Caco-2 (cell line): Measurements from ENCODE around the gene ETFB. TPM values are rescaled to one million over a fixed set of nuclear protein-coding genes. Genes with fewer than 3 reads are reported as not detected.

Source experiments
- BruUV-seq: library from RNA; stranded (reverse); fragments of 400-500 nt; replicated peaks from 2 replicates; lab custom pipeline; 2021; lab: Mats Ljungman, UMichigan
- CTCF ChIA-PET: fragments of 300-600 bp; sonication (Branson Sonifier 250); formaldehyde crosslinking; loops from one replicate; lab custom pipeline; 2022; ENCODE audit warnings: antibody characterized with exemption; lab: Charles Lee
- POLR2A ChIA-PET: fragments of 300-600 bp; sonication (Branson Sonifier 250); formaldehyde crosslinking; loops from one replicate; lab custom pipeline; 2022; ENCODE audit warnings: antibody characterized with exemption; lab: Charles Lee
- DNase-seq, 2 experiments: peaks; one replicate each; pipeline versions ENCODE4 v3.0.0 to v3.0.0-alpha.2; 2020 to 2022
- H3K27me3 ChIP-seq: replicated peaks from 2 replicates; pipeline ENCODE4 v1.6.0; 2011; ENCODE audit warnings: low read length; ENCODE audit not compliant: control insufficient read depth, insufficient read depth
- H3K36me3 ChIP-seq: 2 replicates; pipeline ENCODE4 v1.5.1; 2011; ENCODE audit warnings: low read length; ENCODE audit not compliant: control insufficient read depth, insufficient read depth
- H3K4me1 ChIP-seq: fragments of 250-450 bp; sonication (Bioruptor Pico); 2 replicates; pipeline ENCODE4 v1.5.1; 2020; ENCODE audit warnings: mild to moderate bottlenecking
- H3K4me3 ChIP-seq: 2 replicates; pipeline ENCODE4 v1.5.1; 2011; ENCODE audit warnings: low read depth, mild to moderate bottlenecking, control low read depth, low read length
- H3K9me3 ChIP-seq: fragments of 250-450 bp; sonication (Bioruptor Pico); 2 replicates; pipeline ENCODE4 v1.5.1; 2020; ENCODE audit warnings: mild to moderate bottlenecking, moderate library complexity
- H3K27ac Mint-ChIP-seq: one replicate; pipeline ENCODE4 v1.8.0; 2022; ENCODE audit warnings: mixed read lengths; ENCODE audit not compliant: unreplicated experiment
- H3K27me3 Mint-ChIP-seq: one replicate; pipeline ENCODE4 v1.8.0; 2022; ENCODE audit warnings: mixed read lengths; ENCODE audit not compliant: insufficient read depth, unreplicated experiment
- H3K36me3 Mint-ChIP-seq: one replicate; pipeline ENCODE4 v1.8.0; 2022; ENCODE audit warnings: mild to moderate bottlenecking, mixed read lengths; ENCODE audit not compliant: insufficient read depth, unreplicated experiment
- H3K4me1 Mint-ChIP-seq: one replicate; pipeline ENCODE4 v1.8.0; 2022; ENCODE audit warnings: low read depth, mixed read lengths; ENCODE audit not compliant: unreplicated experiment
- H3K4me3 Mint-ChIP-seq: one replicate; pipeline ENCODE4 v1.8.0; 2022; ENCODE audit warnings: mild to moderate bottlenecking, moderate library complexity, mixed read lengths; ENCODE audit not compliant: unreplicated experiment
- H3K9me3 Mint-ChIP-seq: one replicate; pipeline ENCODE4 v1.8.0; 2022; ENCODE audit warnings: mixed read lengths; ENCODE audit not compliant: unreplicated experiment
- CTCF ChIP-seq, 2 experiments: fragments of 200-600 bp in 1 of 2; IDR thresholded peaks; 1 replicate in 1 of 2; 2 replicates in 1 of 2; pipeline versions ENCODE4 v1.5.1 to v1.8.0; 2011 to 2022; ENCODE audit warnings: antibody characterized with exemption in 1 of 2, control low read depth in 1 of 2, inconsistent platforms in 1 of 2, low read depth in 1 of 2, low read length in 1 of 2, mild to moderate bottlenecking in 1 of 2, moderate library complexity in 1 of 2; ENCODE audit not compliant: insufficient read depth in 1 of 2, severe bottlenecking in 1 of 2, unreplicated experiment in 1 of 2
- intact Hi-C: fragments of 100-400 bp; cut with micrococcal nuclease; formaldehyde crosslinking; loops from one replicate; pipeline ENCODE4 v1.10.0; 2022; ENCODE audit not compliant: unreplicated experiment
- total RNA-seq: library from RNA; stranded (reverse); gene quantifications from 2 replicates; pipeline ENCODE4 v1.2.3, GENCODE V29; 2022

Gene ETFB
- total RNA-seq, 1 experiment from 2014 or later, result 228 TPM

DNA sequence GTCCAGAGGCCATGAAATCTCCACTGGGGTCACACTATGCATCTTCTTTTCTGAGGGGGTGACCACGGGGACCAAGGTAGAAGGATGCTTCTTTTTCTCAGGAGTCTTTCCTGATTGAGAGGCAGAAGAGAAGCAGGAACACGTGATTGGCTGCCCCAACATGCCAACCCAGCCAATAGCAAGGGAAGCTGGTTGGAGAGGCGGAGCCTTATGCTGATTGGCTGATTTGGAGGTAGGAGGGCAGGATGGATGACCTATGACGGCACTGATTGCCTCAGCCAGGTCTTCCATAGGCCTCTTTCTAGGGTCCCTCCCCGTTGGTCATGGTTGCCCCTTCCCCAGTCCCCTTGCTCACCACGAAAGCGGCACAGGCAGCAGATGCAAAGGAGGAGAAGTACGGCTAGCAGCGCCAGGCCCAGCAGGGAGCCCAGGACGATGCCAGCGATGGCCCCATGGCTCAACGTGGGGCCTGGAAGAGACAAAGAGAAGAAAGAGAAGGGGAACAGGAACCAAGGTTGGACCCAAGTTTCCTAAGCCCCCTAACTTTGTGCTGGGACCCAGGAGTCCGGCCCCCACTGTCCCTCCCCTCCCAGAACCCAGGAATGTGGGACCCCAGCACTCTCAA lies 32.2 kb downstream of the ETFB start:
- intact Hi-C loops, result no loop called here
- Mint-ChIP-seq H3K9me3 (no peaks in the 10 kb centered on the region), H3K27me3 (no peaks in the 10 kb centered on the region), H3K36me3 (peaks cover 2% of the 10 kb centered on the region), H3K4me1 (no peaks in the 10 kb centered on the region), H3K27ac (no peak overlapping the region), H3K4me3 (no peak overlapping the region)
- Histone ChIP-seq H3K36me3 (no peaks in the 10 kb centered on the region), H3K9me3 (no peaks in the 10 kb centered on the region), H3K27me3 (no peaks in the 10 kb centered on the region), H3K4me3 (no peak overlapping the region), H3K4me1 (no peaks in the 10 kb centered on the region)
- no peak for TF ChIP-seq CTCF (IDR thresholded peaks at IDR 0.05; ENCODE audit: insufficient read depth in 1 of 2, low read depth in 1 of 2, low read length in 1 of 2, severe bottlenecking in 1 of 2, unreplicated experiment in 1 of 2)
- ChIA-PET CTCF (no interaction called here), POLR2A (interaction anchor here (0.7 kb wide), 1 partner anchor 80 kb away, joined by 3 read pairs; no protein-coding TSS in a partner anchor)
- DNase-seq, result no peak
- no TSS peak for BruUV-seq

GRCh38 chr19:51331716-51332115 lies 34.5 kb downstream of the ETFB start:
- Mint-ChIP-seq H3K27me3 (no peaks in the 10 kb centered on the region), H3K4me1 (no peaks in the 10 kb centered on the region), H3K4me3 (no peak overlapping the region), H3K9me3 (no peaks in the 10 kb centered on the region), H3K36me3 (no peaks in the 10 kb centered on the region), H3K27ac (no peak overlapping the region)
- H3K27me3 ChIP-seq, result no peaks in the 10 kb centered on the region
- ChIA-PET CTCF (no interaction called here), POLR2A (no interaction called here)
- no peak for DNase-seq
- BruUV-seq, result no TSS peak
- no peaks in the 10 kb centered on the region for H3K4me1 ChIP-seq
- TF ChIP-seq CTCF (IDR thresholded peaks at IDR 0.05; ENCODE audit: insufficient read depth in 1 of 2, low read depth in 1 of 2, low read length in 1 of 2, severe bottlenecking in 1 of 2, unreplicated experiment in 1 of 2), result no peak
- intact Hi-C loops, result no loop called here
- H3K9me3 ChIP-seq, result no peaks in the 10 kb centered on the region
- no peaks in the 10 kb centered on the region for H3K36me3 ChIP-seq
- no peak overlapping the region for H3K4me3 ChIP-seq

GRCh38 chr19:51331193-51331592 lies 35.0 kb downstream of the ETFB start:
- Histone ChIP-seq H3K36me3 (no peaks in the 10 kb centered on the region), H3K4me1 (no peaks in the 10 kb centered on the region), H3K4me3 (no peak overlapping the region), H3K27me3 (no peaks in the 10 kb centered on the region), H3K9me3 (no peaks in the 10 kb centered on the region)
- Mint-ChIP-seq H3K27me3 (no peaks in the 10 kb centered on the region), H3K4me3 (no peak overlapping the region), H3K9me3 (no peaks in the 10 kb centered on the region), H3K27ac (no peak overlapping the region), H3K4me1 (no peaks in the 10 kb centered on the region), H3K36me3 (no peaks in the 10 kb centered on the region)
- no peak for DNase-seq
- CTCF ChIA-PET, result no interaction called here
- no TSS peak for BruUV-seq
- no peak for TF ChIP-seq CTCF (IDR thresholded peaks at IDR 0.05; ENCODE audit: insufficient read depth in 1 of 2, low read depth in 1 of 2, low read length in 1 of 2, severe bottlenecking in 1 of 2, unreplicated experiment in 1 of 2)
- POLR2A ChIA-PET, result no interaction called here
- intact Hi-C loops, result no loop called here
